Tibial nerve (tissue), 4 donors: ENCODE measurements around the gene POLD4.

Source experiments
- CTCF ChIP-seq, 5 experiments: fragments of 200-600 bp in 3 of 5; fragments of 450-650 bp in 2 of 5; sonication (generic) in 3 of 5; IDR thresholded peaks; one replicate each; pipeline ENCODE4 v1.5.1; 2016 to 2019; ENCODE audit warnings: antibody characterized with exemption in 5 of 5, mild to moderate bottlenecking in 3 of 5, moderate library complexity in 2 of 5
- EP300 ChIP-seq, 2 donors: sonication (generic); formaldehyde crosslinking; IDR thresholded peaks; one replicate each; pipeline ENCODE4 v1.6.1; 2017; ENCODE audit warnings: antibody characterized with exemption in 2 of 2, mild to moderate bottlenecking in 1 of 2
- POLR2A ChIP-seq, 2 donors: fragments of 450-650 bp; IDR thresholded peaks; one replicate each; pipeline ENCODE4 v1.6.1; 2017; ENCODE audit warnings: antibody characterized with exemption in 2 of 2, mild to moderate bottlenecking in 2 of 2, moderate library complexity in 2 of 2

- TF ChIP-seq CTCF (IDR thresholded peaks at IDR 0.05) (no peak), POLR2A (IDR thresholded peaks at IDR 0.05) (no peak), EP300 (IDR thresholded peaks at IDR 0.05) (no peak)
These were observed 11.7 kb upstream of the POLD4 start for GRCh38 chr11:67364783-67365722.
